ENCODE measurements around the gene SLC5A11.

GRCh38 chr16:24869033-24869432, 23.3 kb downstream of the SLC5A11 start:
- TF ChIP-seq POLR2A (IDR thresholded peaks at IDR 0.05; ENCODE audit: low read depth, low read length): no peak
- TF ChIP-seq POLR2AphosphoS5 (IDR thresholded peaks at IDR 0.05; ENCODE audit: low read depth, low read length): no peak
